K562 (cell line): ENCODE results near the gene MAGI1.

Experiments used
- BRD9 ChIP-seq: fragments of 450-650 bp; IDR thresholded peaks from 2 replicates; pipeline ENCODE4 v1.6.1; 2018; ENCODE audit warnings: low read depth; ENCODE audit not compliant: partially characterized antibody
- CBX5 ChIP-seq: IDR thresholded peaks from 2 replicates; pipeline ENCODE4 v1.6.1; 2014; ENCODE audit warnings: low read depth, borderline replicate concordance
- CTCF ChIP-seq, 3 experiments: IDR thresholded peaks in 2 of 3; conservative IDR thresholded peaks in 1 of 3; 2 replicates each; pipeline ENCODE4 v1.5.1; 2011 to 2012; ENCODE audit warnings: low read length in 3 of 3, mild to moderate bottlenecking in 3 of 3, control low read depth in 2 of 3, improper control_type of control experiment in 1 of 3, inconsistent platforms in 1 of 3, low read depth in 1 of 3, mixed read lengths in 1 of 3, moderate library complexity in 1 of 3; ENCODE audit not compliant: insufficient read depth in 2 of 3
- DDX20 ChIP-seq: fragments of 450-650 bp; IDR thresholded peaks from 2 replicates; pipeline ENCODE4 v1.6.1; 2016; ENCODE audit warnings: missing genetic modification characterization, low read depth, mild to moderate bottlenecking, missing compliant biosample characterization, moderate library complexity
- ETS1 ChIP-seq: conservative IDR thresholded peaks from 2 replicates; pipeline ENCODE4 v1.6.1; 2011; ENCODE audit warnings: low read depth, mild to moderate bottlenecking, low read length; ENCODE audit not compliant: control insufficient read depth
- HINFP ChIP-seq: fragments of 450-650 bp; conservative IDR thresholded peaks from 2 replicates; pipeline ENCODE4 v1.6.1; 2016; ENCODE audit warnings: missing genetic modification characterization, low read depth, mild to moderate bottlenecking, control low read depth, missing compliant biosample characterization
- KLF16 ChIP-seq: IDR thresholded peaks from 2 replicates; pipeline ENCODE4 v1.6.1; 2016; ENCODE audit warnings: antibody characterized with exemption
- POLR2A ChIP-seq: fragments of 450-650 bp; conservative IDR thresholded peaks from 2 replicates; pipeline ENCODE4 v1.6.1; 2016
- POLR2AphosphoS2 ChIP-seq: IDR thresholded peaks from 2 replicates; pipeline ENCODE4 v1.6.1; 2012; ENCODE audit warnings: low read length, improper control_type of control experiment
- SNAPC5 ChIP-seq: fragments of 250-450 bp; sonication (Bioruptor Pico); IDR thresholded peaks from 2 replicates; pipeline ENCODE4 v1.8.0; 2021; ENCODE audit warnings: moderate library complexity, mild to moderate bottlenecking, inconsistent platforms
- SP1 ChIP-seq: sonication (generic); formaldehyde crosslinking; IDR thresholded peaks from 2 replicates; pipeline ENCODE4 v1.8.1; 2022; ENCODE audit warnings: mild to moderate bottlenecking, missing genetic modification reagents
- TRIM24 ChIP-seq, 2 experiments: fragments of 450-650 bp; IDR thresholded peaks; 2 replicates each; pipeline ENCODE4 v1.6.1; 2016
- ZBTB7A ChIP-seq: IDR thresholded peaks from 2 replicates; pipeline ENCODE4 v1.6.1; 2011; ENCODE audit warnings: low read depth, mild to moderate bottlenecking, low read length, moderate library complexity, borderline replicate concordance; ENCODE audit not compliant: control insufficient read depth

- TF ChIP-seq SP1 (CRISPR knock-in tag) (no peak), POLR2AphosphoS2 (no peak), CTCF (IDR thresholded peaks at IDR 0.05 in 2 of 3, conservative IDR thresholded peaks at IDR 0.05 in 1 of 3; ENCODE audit: insufficient read depth in 2 of 3, low read depth in 1 of 3, low read length in 3 of 3) (no peak), KLF16 (no peak), ETS1 (no peak), BRD9 (no peak), TRIM24 (IDR thresholded peaks at IDR 0.05) (no peak), POLR2A (no peak), HINFP (no peak), SNAPC5 (no peak), DDX20 (no peak), CBX5 (no peak), ZBTB7A (no peak)
Observed at GRCh38 chr3:65955792-65956477, 82.8 kb downstream of the MAGI1 start.
